Neural progenitor cell (in vitro differentiated cells): ENCODE results near the gene LPAR2. TPM values are rescaled to one million over a fixed set of nuclear protein-coding genes. Genes with fewer than 3 reads are reported as not detected.

ENCODE experiments used
- DNase-seq: peaks from one replicate; pipeline ENCODE4 v3.0.0-alpha.2; 2016; ENCODE audit warnings: low spot score
- H2AFZ ChIP-seq: fragments of 200-600 bp; sonication (generic); replicated peaks from 2 replicates; pipeline ENCODE4 v1.6.1; 2016; ENCODE audit warnings: antibody characterized with exemption
- H3F3A ChIP-seq: fragments of 200-600 bp; sonication (generic); 2 replicates; pipeline ENCODE4 v1.6.1; 2016; ENCODE audit warnings: antibody characterized with exemption, low read depth
- H3K27ac ChIP-seq: fragments of 200-600 bp; sonication (generic); 2 replicates; pipeline ENCODE4 v1.5.1; 2016; ENCODE audit warnings: mild to moderate bottlenecking
- H3K27me3 ChIP-seq: fragments of 200-600 bp; sonication (generic); 2 replicates; pipeline ENCODE4 v1.6.1; 2016; ENCODE audit warnings: mild to moderate bottlenecking, moderate library complexity
- H3K36me3 ChIP-seq: fragments of 200-600 bp; sonication (generic); 2 replicates; pipeline ENCODE4 v1.5.1; 2016
- H3K4me1 ChIP-seq: fragments of 200-600 bp; sonication (generic); 2 replicates; pipeline ENCODE4 v1.6.1; 2016; ENCODE audit warnings: mixed run types
- H3K4me2 ChIP-seq: fragments of 200-600 bp; sonication (generic); 2 replicates; pipeline ENCODE4 v1.6.1; 2016
- H3K4me3 ChIP-seq: fragments of 200-600 bp; sonication (generic); 2 replicates; pipeline ENCODE4 v1.5.1; 2016
- H3K79me2 ChIP-seq: fragments of 200-600 bp; sonication (generic); 2 replicates; pipeline ENCODE4 v1.6.1; 2016; ENCODE audit warnings: low read depth
- H3K9ac ChIP-seq: fragments of 200-600 bp; sonication (generic); 2 replicates; pipeline ENCODE4 v1.6.1; 2016
- H3K9me3 ChIP-seq: fragments of 200-600 bp; sonication (generic); 2 replicates; pipeline ENCODE4 v1.5.1; 2016; ENCODE audit warnings: low read depth
- H4K20me1 ChIP-seq: fragments of 200-600 bp; sonication (generic); 2 replicates; pipeline ENCODE4 v1.6.1; 2016; ENCODE audit warnings: low read depth
- H3K27ac Mint-ChIP-seq: 3 replicates; pipeline ENCODE4 v1.8.0; 2021; ENCODE audit warnings: mixed read lengths
- H3K27me3 Mint-ChIP-seq: 2 replicates; pipeline ENCODE4 v1.8.0; 2022; ENCODE audit warnings: low read depth, mild to moderate bottlenecking, inconsistent platforms, moderate library complexity, mixed read lengths; ENCODE audit not compliant: insufficient read depth
- H3K36me3 Mint-ChIP-seq: 3 replicates; pipeline ENCODE4 v1.8.0; 2021; ENCODE audit warnings: mixed read lengths
- H3K4me1 Mint-ChIP-seq: 3 replicates; pipeline ENCODE4 v1.8.0; 2021; ENCODE audit warnings: mixed read lengths
- H3K4me3 Mint-ChIP-seq: 3 replicates; pipeline ENCODE4 v1.8.0; 2021; ENCODE audit warnings: mild to moderate bottlenecking, moderate library complexity, mixed read lengths
- H3K9me3 Mint-ChIP-seq: 3 replicates; pipeline ENCODE4 v1.8.0; 2020; ENCODE audit warnings: mixed read lengths
- EZH2 ChIP-seq: fragments of 200-600 bp; sonication (generic); IDR thresholded peaks from 2 replicates; pipeline ENCODE4 v1.6.1; 2017; ENCODE audit warnings: antibody characterized with exemption, mild to moderate bottlenecking, moderate library complexity
- EZH2phosphoT487 ChIP-seq: fragments of 200-600 bp; sonication (generic); IDR thresholded peaks from 2 replicates; pipeline ENCODE4 v1.6.1; 2017; ENCODE audit warnings: antibody characterized with exemption
- total RNA-seq: library from RNA; depleted of rRNA; stranded (reverse); fragments of >200 nt; gene quantifications from 2 replicates; pipeline ENCODE4 v1.2.3, GENCODE V29; 2015; ENCODE audit warnings: low replicate concordance
- TF ChIP-seq, protein P1 (sequence below): fragments of 200-600 bp; sonication (generic); IDR thresholded peaks from 2 replicates; pipeline ENCODE4 v1.5.1; 2017; ENCODE audit warnings: antibody characterized with exemption, mild to moderate bottlenecking

Gene LPAR2
- total RNA-seq, 1 donor from 2014 or later: 21.2 TPM

DNA sequence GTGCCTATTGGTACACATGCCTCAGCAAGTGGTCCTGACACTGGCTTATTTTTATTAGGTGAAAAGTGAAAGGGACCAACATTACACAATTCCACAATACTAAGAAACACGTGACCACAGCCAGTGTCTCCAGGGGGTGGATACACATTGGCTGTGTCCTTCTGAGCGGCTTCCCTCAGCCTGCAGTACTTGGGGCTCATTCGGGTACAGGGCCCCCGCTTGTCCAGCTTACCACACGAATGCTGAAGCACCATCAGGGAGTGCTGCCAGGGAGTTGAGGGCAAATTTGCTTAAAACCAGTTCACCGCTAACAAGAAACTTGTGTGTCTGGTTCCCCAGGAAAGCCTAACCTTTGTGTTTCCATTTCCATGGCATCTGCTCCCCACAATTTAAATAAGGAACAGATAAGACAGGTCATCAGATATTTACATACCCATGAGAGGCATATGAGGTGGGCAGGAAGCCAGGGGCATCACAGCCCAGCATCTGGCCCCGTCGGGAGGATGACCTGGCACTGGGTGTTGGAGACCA is 32.8 kb downstream of the LPAR2 start:
- H2AFZ ChIP-seq: no peak overlapping the region
- no peaks in the 10 kb centered on the region for H3K36me3 ChIP-seq
- no peak overlapping the region for H3K9ac ChIP-seq
- no peak for TF ChIP-seq EZH2
- H3K27ac Mint-ChIP-seq: no peak overlapping the region
- H3K79me2 ChIP-seq: no peaks in the 10 kb centered on the region
- H3K4me1 ChIP-seq: peaks cover 5% of the 10 kb centered on the region
- H3K4me3 ChIP-seq: no peak overlapping the region
- no peaks in the 10 kb centered on the region for H3K9me3 Mint-ChIP-seq
- no peak overlapping the region for H3K4me3 Mint-ChIP-seq
- peaks cover 8% of the 10 kb centered on the region for H3F3A ChIP-seq
- H3K27me3 Mint-ChIP-seq: peaks cover 3% of the 10 kb centered on the region
- H3K4me2 ChIP-seq: no peak overlapping the region
- no peaks in the 10 kb centered on the region for H3K27me3 ChIP-seq
- peaks cover 8% of the 10 kb centered on the region for H3K4me1 Mint-ChIP-seq
- no peaks in the 10 kb centered on the region for H3K9me3 ChIP-seq
- no peak for DNase-seq
- H3K36me3 Mint-ChIP-seq: peaks cover 7% of the 10 kb centered on the region
- H4K20me1 ChIP-seq: no peaks in the 10 kb centered on the region
- no peak overlapping the region for H3K27ac ChIP-seq

DNA sequence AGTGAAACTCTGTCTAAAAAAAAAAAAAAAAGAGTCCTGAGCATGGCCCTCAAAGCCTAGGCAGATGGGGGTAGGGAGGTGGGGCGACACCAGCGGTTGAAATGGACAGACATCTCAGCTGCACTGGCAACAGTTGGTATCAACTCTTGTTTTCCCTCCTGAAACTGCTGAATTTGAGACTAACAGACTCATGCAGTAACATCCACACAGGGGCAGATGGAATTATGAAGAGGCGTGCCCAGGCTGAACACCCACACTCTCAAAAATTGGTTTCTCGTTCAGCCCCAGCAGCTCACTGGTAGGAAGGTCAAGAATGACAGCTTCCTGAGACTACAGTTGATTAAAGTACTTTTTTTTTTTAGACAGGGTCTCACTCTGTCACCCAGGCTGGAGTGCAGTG is 33.6 kb downstream of the LPAR2 start:
- Histone ChIP-seq H3K4me2 (no peak overlapping the region), H3K9ac (no peak overlapping the region), H3K27me3 (no peaks in the 10 kb centered on the region), H2AFZ (no peak overlapping the region), H3K9me3 (no peaks in the 10 kb centered on the region), H3K36me3 (no peaks in the 10 kb centered on the region), H3K79me2 (no peaks in the 10 kb centered on the region), H3K27ac (no peak overlapping the region), H3K4me3 (no peak overlapping the region), H3F3A (peaks cover 8% of the 10 kb centered on the region), H4K20me1 (no peaks in the 10 kb centered on the region), H3K4me1 (peaks cover 5% of the 10 kb centered on the region)
- Mint-ChIP-seq H3K27ac (no peak overlapping the region), H3K4me3 (no peak overlapping the region), H3K4me1 (peaks cover 8% of the 10 kb centered on the region), H3K27me3 (peaks cover 3% of the 10 kb centered on the region), H3K36me3 (peaks cover 7% of the 10 kb centered on the region), H3K9me3 (no peaks in the 10 kb centered on the region)
- DNase-seq: no peak
- TF ChIP-seq EZH2phosphoT487 (no peak), EZH2 (no peak)
- TF ChIP-seq, protein P1, sequence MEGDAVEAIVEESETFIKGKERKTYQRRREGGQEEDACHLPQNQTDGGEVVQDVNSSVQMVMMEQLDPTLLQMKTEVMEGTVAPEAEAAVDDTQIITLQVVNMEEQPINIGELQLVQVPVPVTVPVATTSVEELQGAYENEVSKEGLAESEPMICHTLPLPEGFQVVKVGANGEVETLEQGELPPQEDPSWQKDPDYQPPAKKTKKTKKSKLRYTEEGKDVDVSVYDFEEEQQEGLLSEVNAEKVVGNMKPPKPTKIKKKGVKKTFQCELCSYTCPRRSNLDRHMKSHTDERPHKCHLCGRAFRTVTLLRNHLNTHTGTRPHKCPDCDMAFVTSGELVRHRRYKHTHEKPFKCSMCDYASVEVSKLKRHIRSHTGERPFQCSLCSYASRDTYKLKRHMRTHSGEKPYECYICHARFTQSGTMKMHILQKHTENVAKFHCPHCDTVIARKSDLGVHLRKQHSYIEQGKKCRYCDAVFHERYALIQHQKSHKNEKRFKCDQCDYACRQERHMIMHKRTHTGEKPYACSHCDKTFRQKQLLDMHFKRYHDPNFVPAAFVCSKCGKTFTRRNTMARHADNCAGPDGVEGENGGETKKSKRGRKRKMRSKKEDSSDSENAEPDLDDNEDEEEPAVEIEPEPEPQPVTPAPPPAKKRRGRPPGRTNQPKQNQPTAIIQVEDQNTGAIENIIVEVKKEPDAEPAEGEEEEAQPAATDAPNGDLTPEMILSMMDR: no peak

DNA sequence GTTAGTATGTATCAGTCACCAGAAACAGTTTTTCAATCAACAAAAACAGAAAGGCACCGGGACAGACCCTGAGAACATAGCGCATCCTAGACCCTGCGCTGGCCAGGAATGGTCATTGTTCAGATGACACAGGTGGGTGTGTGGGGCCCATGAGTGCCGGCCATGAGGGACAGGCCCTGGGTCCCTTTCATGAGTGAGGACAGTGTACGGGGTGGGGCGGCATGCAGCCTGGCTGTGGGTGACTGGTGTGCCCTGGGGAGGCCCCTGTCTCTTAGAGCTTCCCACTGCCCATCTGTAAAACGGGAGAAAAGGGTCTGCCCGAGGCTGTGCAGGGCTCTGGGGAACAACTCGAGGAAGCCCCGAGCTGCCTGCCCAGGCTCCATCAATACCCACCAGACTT is 35.3 kb downstream of the LPAR2 start:
- H4K20me1 ChIP-seq: no peaks in the 10 kb centered on the region
- no peaks in the 10 kb centered on the region for H3K36me3 ChIP-seq
- H3K9me3 Mint-ChIP-seq: no peaks in the 10 kb centered on the region
- DNase-seq: no peak
- H3K4me3 ChIP-seq: no peak overlapping the region
- peaks cover 8% of the 10 kb centered on the region for H3K4me1 Mint-ChIP-seq
- H3K4me3 Mint-ChIP-seq: no peak overlapping the region
- H3K27ac Mint-ChIP-seq: no peak overlapping the region
- H3K27me3 Mint-ChIP-seq: peaks cover 4% of the 10 kb centered on the region
- no peaks in the 10 kb centered on the region for H3K9me3 ChIP-seq
- H3K4me2 ChIP-seq: no peak overlapping the region
- H3K9ac ChIP-seq: no peak overlapping the region
- peaks cover 5% of the 10 kb centered on the region for H3K4me1 ChIP-seq
- H3K27ac ChIP-seq: no peak overlapping the region
- H3K36me3 Mint-ChIP-seq: peaks cover 8% of the 10 kb centered on the region
- no peaks in the 10 kb centered on the region for H3K79me2 ChIP-seq
- TF ChIP-seq, protein P1: no peak
- TF ChIP-seq EZH2 (no peak), EZH2phosphoT487 (no peak)
- peaks cover 8% of the 10 kb centered on the region for H3F3A ChIP-seq
- no peak overlapping the region for H2AFZ ChIP-seq
- H3K27me3 ChIP-seq: no peaks in the 10 kb centered on the region

DNA sequence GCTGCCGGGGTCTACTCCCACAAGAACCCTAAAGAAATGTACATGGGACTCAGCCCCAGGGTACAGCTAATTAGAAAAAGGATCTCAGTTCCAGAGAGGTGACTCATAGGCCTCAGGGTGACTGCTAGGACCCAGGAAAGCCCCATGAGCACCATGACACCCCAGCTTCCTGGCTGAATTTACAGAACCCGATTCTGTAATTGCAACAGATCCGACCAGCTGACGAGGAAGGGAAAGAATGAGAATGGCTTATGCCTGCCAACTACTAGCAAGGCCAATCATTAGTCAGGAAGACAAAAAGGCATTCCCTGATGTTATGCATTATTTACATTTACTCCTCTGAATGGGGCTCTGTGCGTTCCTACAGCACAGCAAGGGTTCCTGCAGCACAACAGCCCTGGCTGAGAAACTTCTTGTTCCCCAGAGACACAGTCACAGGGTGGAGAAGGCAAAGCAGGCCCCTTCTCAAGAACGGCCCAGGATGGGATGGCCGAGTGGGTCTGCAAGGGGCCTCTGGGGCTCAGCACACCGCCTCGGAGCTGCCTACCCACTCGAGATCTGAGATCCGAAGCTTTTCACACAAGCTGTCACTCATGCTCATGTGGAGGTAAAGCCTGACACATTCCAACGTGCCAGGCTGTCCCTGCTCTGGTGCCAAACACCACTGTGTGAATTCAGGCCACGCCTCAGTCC is 36.7 kb downstream of the LPAR2 start:
- no peak overlapping the region for H3K27ac Mint-ChIP-seq
- no peaks in the 10 kb centered on the region for H4K20me1 ChIP-seq
- H3K9me3 ChIP-seq: no peaks in the 10 kb centered on the region
- H3K4me1 ChIP-seq: peaks cover 5% of the 10 kb centered on the region
- no peak overlapping the region for H3K4me3 Mint-ChIP-seq
- no peaks in the 10 kb centered on the region for H3K36me3 ChIP-seq
- H2AFZ ChIP-seq: no peak overlapping the region
- DNase-seq: peak; percentile 34
- no peaks in the 10 kb centered on the region for H3K9me3 Mint-ChIP-seq
- TF ChIP-seq EZH2 (no peak), EZH2phosphoT487 (no peak)
- TF ChIP-seq, protein P1: no peak
- no peaks in the 10 kb centered on the region for H3K27me3 ChIP-seq
- H3K27me3 Mint-ChIP-seq: peaks cover 4% of the 10 kb centered on the region
- peaks cover 8% of the 10 kb centered on the region for H3F3A ChIP-seq
- no peak overlapping the region for H3K27ac ChIP-seq
- no peaks in the 10 kb centered on the region for H3K79me2 ChIP-seq
- no peak overlapping the region for H3K4me2 ChIP-seq
- H3K9ac ChIP-seq: no peak overlapping the region
- peaks cover 7% of the 10 kb centered on the region for H3K36me3 Mint-ChIP-seq
- peaks cover 8% of the 10 kb centered on the region for H3K4me1 Mint-ChIP-seq
- H3K4me3 ChIP-seq: no peak overlapping the region
